WI38 (cell line): ENCODE results near the gene RFPL1.

Source experiments
- H3K4me3 ChIP-seq: 2 replicates; pipeline ENCODE4 v1.5.1; 2011; ENCODE audit warnings: low read depth, mild to moderate bottlenecking, control low read depth, low read length
- TF ChIP-seq, protein P1 (sequence below): IDR thresholded peaks from 2 replicates; pipeline ENCODE4 v1.5.1; 2012; ENCODE audit warnings: low read depth, mild to moderate bottlenecking, control low read depth, low read length

Gene RFPL1

DNA sequence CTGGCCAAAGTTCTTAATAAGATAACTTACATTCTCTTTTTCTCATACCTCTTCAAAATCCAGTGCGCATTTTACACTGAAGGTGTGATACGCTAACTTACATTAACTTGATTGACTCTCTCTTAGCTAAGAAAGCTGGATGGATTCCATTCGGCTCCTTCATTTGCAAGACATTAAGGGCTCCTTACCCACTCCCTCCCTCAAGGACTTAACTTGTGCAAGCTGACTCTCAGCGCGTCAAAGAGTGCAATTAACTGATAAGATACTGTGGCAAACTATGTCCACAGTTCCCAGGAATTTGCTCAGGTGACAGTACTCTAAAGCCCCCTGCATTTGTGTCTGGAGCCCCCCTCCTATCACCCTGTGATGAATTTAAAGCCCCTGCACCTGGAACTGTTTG, 6.4 kb upstream of the RFPL1 start:
- TF ChIP-seq, protein P1, sequence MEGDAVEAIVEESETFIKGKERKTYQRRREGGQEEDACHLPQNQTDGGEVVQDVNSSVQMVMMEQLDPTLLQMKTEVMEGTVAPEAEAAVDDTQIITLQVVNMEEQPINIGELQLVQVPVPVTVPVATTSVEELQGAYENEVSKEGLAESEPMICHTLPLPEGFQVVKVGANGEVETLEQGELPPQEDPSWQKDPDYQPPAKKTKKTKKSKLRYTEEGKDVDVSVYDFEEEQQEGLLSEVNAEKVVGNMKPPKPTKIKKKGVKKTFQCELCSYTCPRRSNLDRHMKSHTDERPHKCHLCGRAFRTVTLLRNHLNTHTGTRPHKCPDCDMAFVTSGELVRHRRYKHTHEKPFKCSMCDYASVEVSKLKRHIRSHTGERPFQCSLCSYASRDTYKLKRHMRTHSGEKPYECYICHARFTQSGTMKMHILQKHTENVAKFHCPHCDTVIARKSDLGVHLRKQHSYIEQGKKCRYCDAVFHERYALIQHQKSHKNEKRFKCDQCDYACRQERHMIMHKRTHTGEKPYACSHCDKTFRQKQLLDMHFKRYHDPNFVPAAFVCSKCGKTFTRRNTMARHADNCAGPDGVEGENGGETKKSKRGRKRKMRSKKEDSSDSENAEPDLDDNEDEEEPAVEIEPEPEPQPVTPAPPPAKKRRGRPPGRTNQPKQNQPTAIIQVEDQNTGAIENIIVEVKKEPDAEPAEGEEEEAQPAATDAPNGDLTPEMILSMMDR, result no peak
- no peak overlapping the region for H3K4me3 ChIP-seq

DNA sequence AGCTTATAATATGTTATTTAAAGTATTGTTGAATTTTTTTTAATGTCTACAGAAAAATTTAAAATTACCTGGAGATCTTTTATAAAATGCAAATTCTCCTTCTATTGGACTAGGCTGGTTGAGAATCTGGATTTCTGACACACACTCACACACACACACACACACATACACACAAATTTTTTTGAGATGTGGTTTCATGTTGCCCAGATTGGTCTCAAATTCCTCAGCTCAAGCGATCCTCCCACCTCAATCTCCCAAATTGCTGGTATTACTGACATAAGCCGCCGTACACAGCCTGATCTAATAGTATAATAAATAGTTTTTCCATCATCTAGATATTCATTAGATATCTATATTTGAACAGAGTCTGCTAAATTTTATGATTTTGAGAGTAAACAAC, 4.5 kb upstream of the RFPL1 start:
- TF ChIP-seq, protein P1, result no peak
- no peak overlapping the region for H3K4me3 ChIP-seq

DNA sequence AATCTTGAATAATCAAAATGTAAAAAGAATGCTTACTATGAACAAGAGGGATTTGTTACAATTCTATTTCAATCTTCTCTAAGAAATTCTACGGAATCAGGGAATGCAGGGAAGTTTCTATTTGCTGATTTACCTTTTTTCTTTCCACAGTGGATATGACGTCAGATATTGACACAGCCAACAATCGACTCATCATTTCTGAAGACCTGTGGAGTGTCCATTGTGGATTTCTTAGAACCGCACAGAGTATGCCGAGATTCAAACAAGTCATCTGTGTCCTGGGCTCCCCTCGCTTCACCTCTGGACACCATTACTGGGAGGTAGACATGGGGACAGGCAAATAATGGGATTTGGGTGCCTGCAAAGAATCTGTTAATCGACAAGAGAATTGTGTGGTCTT, 4.1 kb upstream of the RFPL1 start:
- TF ChIP-seq, protein P1, result no peak
- no peak overlapping the region for H3K4me3 ChIP-seq

DNA sequence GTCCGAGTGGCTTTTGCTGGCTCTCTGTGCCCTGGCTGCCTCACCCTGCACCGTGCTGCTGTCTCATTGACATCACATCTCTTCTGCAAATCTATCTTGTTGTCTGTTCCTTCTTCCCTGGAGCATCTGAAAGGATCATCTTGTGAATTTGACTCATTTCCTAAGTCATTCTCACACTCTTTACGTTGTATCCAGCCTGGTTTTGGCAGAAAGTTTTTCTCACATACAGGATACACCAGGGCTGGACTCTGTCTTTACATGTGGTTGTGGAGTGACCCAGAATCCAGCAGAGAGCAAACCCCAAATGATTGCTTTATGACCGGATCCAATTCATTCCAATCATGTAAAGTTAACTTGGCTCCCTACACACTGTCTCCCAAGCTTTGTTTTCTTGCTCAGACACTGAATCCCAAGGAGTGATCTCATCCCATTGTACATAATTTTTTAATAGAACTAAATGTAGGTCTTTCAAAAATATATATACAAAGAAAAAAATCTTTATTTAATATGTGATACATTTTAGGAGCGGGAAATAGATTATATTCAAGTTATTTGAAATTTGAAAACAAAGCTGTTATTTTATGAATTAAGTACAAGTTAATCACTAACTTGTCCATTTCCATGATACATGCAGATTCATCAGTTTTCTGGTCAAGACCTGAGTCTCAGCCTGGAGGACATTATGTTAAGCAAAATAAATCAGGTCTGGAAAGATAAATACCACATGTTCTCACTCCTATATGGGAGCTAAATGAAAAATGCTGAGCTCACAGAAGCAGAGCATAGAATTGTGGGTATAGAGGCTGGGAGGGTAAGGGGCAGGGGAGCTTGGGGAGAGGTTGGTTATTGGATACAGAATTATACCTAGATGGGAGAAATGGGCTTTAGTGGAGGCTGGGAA, 2.9 kb upstream of the RFPL1 start:
- TF ChIP-seq, protein P1, result no peak
- H3K4me3 ChIP-seq, result no peak overlapping the region

DNA sequence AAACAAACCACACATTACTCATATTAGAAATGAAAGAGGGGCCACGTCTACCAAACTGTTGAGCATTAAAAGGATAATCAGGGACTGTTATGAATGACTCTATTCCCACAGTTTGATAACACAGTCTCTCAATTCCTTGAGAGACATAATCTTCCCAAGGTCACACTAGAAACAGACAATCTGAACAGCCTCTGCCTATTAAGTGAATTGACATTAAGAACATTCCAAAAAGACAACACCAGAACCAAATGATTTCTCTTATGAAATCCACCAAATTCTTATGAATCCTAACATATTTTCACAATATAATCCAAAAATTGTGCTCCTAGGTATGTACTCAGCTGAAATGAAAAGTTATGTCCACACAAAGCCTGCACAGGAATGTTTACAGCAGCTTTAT, 4.6 kb downstream of the RFPL1 start:
- no peak overlapping the region for H3K4me3 ChIP-seq
- TF ChIP-seq, protein P1, result no peak

DNA sequence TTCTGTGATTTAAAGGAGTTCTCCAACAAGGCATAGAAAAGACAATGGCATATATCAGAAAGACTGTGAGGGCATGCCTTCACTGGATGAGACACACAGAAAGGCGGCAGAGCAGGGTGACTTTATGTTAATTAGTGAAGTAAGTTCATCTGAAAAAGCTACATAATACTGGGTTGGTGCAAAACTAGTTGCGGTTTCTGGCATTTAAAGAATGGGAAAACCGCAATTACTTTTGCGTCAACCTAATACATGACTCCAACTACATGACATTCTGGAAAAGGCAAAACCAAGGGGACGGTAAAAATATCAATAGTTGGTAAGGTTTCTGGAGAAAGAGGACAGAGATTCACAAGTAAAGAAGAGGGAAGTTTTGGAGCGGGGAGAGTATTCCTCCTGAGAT, 5.1 kb downstream of the RFPL1 start:
- H3K4me3 ChIP-seq, result no peak overlapping the region
- TF ChIP-seq, protein P1, result no peak
